ENCODE data around the gene CDT1.

Gene CDT1

GRCh38 chr16:88856122-88856827, 52.7 kb downstream of the CDT1 start:
- DNase-seq (ENCODE audit: low read depth): no peak

GRCh38 chr16:88856828-88857727, 53.5 kb downstream of the CDT1 start, which contains the start of the genes GALNS and TRAPPC2L:
TSS of gene GALNS (minus strand) at chr16:88856947. CDS start at chr16:88856877, 70 bp downstream.
TSS of gene TRAPPC2L (plus strand) at chr16:88857127. CDS start at chr16:88857151, 24 bp downstream.
- peak; percentile 93 for DNase-seq (ENCODE audit: low read depth)

- peak; percentile 66 for DNase-seq (ENCODE audit: low read depth)
Observed at GRCh38 chr16:88857728-88858339, 54.2 kb downstream of the CDT1 start.
